Inferior parietal cortex (tissue), 1 donor: ENCODE data around the gene PILRA.
"Not testable (repeated sequence)": the region's sequence is repeated elsewhere in the genome, so short reads cannot be mapped to it uniquely, and the experiment has no call there.

Experiments used
- DNase-seq: peaks from one replicate; pipeline ENCODE4 v3.0.0-alpha.2; 2016; ENCODE audit errors: extremely low spot score

PILRA gene

GRCh38 chr7:100380196-100380595 is 6.9 kb downstream of the PILRA start:
- DNase-seq = no peak

DNA sequence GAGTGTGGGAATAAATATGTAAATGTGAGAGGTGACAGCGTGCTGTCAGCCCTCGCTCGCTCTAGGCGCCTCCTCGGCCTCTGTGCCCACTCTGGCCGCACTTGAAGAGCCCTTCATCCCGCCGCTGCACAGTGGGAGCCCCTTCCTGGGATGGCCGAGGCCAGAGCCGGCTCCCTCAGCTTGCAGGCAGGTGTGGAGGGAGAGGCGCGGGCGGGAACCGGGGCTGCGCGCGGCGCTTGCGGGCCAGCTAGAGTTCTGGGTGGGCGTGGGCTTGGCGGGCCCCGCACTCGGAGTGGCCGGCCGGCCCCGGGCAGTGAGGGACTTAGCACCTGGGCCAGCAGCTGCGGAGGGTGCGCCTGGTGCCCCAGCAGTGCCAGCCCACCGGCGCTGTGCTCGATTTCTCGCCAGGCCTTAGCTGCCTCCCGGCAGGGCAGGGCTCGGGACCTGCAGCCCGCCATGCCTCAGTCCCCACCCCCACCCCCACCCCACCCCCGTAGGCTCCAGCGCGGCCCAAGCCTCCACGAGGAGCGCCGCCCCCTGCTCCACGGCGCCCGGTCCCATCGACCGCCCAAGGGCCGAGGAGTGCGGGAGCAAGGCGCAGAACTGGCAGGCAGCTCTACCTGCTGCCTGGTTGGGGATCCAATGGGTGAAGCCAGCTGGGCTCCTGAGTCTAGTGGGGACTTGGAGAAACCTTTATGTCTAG is 8.4 kb downstream of the PILRA start:
- DNase-seq = not testable (repeated sequence)

- DNase-seq = not testable (repeated sequence)
Observed at GRCh38 chr7:100382234-100382853, 9.1 kb downstream of the PILRA start.

GRCh38 chr7:100384628-100385294 is 11.5 kb downstream of the PILRA start:
- no peak for DNase-seq

GRCh38 chr7:100386940-100387339 is 13.7 kb downstream of the PILRA start:
- no peak for DNase-seq

DNA sequence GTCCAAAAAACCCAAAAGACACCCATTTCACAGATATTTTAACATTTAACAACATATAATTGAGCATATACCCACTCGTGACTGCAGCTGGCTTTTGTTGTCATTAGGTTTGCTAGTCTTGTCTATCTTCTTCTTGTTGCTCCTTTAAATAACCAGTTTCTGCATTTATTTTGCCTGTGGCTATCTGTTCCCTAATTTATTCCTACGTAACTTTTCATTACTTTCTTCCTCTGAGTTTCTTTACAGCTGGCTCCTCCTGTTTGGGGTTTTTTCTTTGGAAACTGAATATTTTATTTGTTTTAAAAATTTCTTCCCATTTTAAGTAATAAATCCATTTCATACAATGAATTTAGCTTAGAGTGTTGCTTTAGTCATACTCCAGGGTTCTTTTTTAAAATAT is 14.4 kb downstream of the PILRA start:
- DNase-seq = no peak

GRCh38 chr7:100389437-100390088 is 16.3 kb downstream of the PILRA start:
- DNase-seq = no peak

- no peak for DNase-seq
Observed at GRCh38 chr7:100390286-100391009, 17.2 kb downstream of the PILRA start.

GRCh38 chr7:100393233-100393905 is 20.1 kb downstream of the PILRA start:
- no peak for DNase-seq

DNA sequence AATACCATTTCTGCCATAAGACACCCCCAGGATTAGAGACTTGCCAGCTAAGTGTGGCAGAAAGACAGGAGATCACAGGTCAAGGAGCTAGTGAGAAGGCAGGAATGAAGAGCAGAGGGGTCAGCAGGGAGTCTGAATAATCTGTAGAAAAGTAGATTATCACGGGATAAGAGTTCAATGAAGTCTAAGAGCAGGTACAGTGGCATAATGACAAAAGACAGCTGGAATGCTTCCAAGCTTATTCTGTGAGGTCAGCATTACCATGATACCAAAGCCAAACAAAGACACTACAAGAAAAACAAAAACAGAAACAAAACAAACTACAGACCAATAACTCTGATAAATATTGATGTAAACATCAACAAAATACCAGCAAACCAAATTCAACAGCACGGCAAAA is 20.8 kb downstream of the PILRA start:
- DNase-seq = no peak

GRCh38 chr7:100396421-100396982 is 23.2 kb downstream of the PILRA start:
- no peak for DNase-seq

DNA sequence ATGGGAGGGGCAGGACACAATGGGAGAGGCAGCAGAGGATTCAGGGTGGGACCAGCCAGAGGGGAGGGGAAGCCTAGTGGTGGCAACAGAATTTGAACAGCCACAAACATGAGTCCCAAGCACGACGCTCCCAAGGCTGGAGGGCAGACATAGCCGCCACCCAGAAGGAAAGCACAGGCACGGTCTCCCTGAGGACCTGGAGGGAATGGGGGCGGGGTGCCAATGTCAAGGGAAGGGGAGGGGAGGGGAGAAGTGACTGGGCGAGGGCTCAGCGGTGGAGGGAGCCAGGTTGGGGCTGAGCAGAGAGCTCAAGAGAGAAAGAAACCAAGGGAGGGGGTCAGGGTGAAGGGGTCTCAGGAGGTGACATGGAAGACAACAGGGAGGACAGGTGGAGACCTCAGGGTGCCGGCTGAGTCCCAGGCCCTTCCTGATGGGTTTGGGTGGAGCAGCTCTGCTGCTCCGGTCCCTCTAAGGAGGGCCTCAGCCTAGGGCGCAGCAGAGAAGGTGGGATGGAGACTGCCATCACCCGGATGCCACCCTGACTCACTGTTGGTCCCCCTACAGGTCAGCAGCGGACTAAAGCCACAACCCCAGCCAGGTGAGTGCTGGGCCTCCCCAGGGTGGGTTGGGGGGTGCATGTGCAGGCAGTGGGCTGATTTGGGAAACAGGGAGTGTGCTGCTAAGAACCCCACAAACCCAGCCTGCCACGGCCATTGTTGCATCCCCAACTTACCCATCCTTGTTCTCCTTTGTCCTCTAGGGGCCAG is 24.2 kb downstream of the PILRA start:
- DNase-seq = no peak

GRCh38 chr7:100398239-100398638 is 25.0 kb downstream of the PILRA start:
- DNase-seq = no peak

- no peak for DNase-seq
Observed at GRCh38 chr7:100400041-100400440, 26.8 kb downstream of the PILRA start.

DNA sequence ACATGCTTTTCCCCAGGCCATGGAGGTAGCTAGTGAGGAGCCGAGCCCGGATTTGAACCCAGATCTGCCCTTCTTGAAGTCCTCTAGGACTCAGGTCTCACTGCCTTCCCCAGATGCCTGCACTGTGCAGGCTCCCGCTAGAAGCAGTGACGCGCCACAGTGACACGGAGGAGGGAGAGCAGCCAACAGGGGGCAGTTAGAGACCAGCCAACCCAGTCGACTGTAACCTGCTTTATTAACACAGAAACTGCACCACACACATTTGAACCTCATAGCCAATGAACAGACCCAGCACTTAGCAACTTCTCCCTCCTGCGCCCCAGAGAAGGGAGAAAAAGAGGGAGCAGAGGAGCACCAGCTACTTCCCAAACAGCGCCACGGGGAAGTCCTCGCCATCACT is 27.4 kb downstream of the PILRA start:
- DNase-seq = no peak

DNA sequence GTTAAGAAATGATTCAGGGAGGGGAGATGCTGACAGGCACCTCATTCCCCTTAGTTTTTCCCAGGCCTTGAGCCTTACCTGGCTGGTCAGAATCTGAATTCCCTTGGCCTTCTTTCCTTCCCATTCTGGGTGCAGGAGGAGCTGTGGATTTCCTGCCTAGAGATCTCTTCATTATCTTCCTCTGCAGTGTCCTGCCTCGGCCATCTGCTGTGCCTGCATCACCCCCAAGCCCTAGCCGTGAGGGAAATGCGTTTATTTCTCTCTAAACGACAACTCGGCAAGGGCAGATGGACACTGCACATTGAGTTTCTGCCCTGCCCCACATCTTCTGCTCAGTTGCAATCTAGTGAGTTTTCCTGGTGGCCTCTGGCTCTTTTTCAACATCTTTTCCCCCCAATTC is 28.5 kb downstream of the PILRA start:
- DNase-seq = no peak

DNA sequence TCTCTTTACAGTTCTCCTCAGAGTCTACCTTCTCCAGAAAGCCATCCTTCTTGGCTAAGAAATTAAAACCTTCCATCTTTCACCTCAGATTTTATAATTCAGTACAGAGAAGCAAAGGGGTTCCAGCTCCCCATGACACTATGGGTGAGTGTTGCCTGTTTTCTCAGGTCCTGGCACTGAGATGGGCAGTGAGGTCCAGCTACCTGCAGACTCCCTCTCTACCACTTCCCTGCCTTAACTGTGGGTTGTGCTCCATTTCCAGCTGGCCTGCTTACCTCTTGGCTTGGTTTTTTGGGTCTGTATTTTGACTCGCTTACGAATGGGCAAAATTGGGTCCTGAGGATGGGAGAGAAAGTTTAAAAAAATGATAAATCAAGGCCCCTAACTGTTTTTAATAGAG is 29.0 kb downstream of the PILRA start:
- no peak for DNase-seq

- DNase-seq = no peak
Observed at GRCh38 chr7:100406767-100407166, 33.5 kb downstream of the PILRA start.

GRCh38 chr7:100407285-100408180 is 34.2 kb downstream of the PILRA start:
- DNase-seq = peak; percentile 68
